Measurements from ENCODE around the gene TREM2. TPM values are rescaled to one million over a fixed set of nuclear protein-coding genes. Genes with fewer than 3 reads are reported as not detected.

The TREM2 gene
- total RNA-seq, 1 donor from 2014 or later = not detected

DNA sequence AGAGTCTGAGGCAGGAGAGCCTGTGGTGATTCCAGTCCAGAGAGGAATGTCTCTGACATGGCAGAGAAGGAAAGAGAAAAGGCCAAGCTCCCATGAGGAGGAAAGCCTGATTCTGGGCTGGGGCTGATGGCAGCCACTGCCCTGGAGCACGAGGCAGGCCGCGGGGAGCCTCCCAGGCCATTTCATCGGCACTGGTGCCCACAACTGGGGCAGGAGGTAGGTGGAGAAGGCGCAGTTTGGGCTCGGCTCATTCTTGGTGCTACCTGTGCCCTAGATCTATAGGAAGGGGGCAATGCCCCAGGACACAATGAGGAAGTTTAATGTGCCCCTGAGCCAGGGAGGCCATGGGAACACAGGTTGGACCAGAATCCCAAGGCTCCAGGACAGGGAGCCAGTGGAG is 6.1 kb downstream of the TREM2 start:
- DNase-seq (ENCODE audit: low spot score in 2 of 2, unreplicated experiment in 2 of 2) = no peak
- H3K27me3 Mint-ChIP-seq (ENCODE audit: low read depth) = peaks cover 4% of the 10 kb centered on the region
- TF ChIP-seq, protein P1, sequence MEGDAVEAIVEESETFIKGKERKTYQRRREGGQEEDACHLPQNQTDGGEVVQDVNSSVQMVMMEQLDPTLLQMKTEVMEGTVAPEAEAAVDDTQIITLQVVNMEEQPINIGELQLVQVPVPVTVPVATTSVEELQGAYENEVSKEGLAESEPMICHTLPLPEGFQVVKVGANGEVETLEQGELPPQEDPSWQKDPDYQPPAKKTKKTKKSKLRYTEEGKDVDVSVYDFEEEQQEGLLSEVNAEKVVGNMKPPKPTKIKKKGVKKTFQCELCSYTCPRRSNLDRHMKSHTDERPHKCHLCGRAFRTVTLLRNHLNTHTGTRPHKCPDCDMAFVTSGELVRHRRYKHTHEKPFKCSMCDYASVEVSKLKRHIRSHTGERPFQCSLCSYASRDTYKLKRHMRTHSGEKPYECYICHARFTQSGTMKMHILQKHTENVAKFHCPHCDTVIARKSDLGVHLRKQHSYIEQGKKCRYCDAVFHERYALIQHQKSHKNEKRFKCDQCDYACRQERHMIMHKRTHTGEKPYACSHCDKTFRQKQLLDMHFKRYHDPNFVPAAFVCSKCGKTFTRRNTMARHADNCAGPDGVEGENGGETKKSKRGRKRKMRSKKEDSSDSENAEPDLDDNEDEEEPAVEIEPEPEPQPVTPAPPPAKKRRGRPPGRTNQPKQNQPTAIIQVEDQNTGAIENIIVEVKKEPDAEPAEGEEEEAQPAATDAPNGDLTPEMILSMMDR (IDR thresholded peaks at IDR 0.05; ENCODE audit: unreplicated experiment) = no peak
- no peaks in the 10 kb centered on the region for H3K9me3 Mint-ChIP-seq
- H3K4me1 Mint-ChIP-seq = peaks cover 9% of the 10 kb centered on the region
- H3K36me3 Mint-ChIP-seq = no peaks in the 10 kb centered on the region
- H3K4me3 Mint-ChIP-seq = no peak overlapping the region
- H3K27ac Mint-ChIP-seq = no peak overlapping the region

DNA sequence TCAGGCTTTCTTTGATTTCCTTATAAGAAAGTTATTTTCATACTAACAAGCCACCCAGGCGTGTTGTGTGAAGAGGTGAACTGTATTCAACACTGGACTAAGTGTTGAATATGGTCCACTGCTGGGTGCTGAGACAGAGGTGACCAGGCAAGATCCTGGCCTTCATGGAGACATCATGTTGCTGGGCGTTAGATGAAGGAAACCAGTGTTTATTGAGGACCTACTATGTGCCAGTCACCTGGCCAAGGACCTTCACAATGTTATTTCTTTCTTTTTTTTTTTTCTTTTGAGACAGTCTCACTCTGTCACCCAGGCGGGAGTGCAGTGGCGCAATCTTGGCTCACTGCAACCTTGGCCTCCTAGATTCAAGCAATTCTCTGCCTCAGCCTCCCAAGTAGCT is 6.9 kb downstream of the TREM2 start:
- no peak overlapping the region for H3K4me3 Mint-ChIP-seq
- H3K36me3 Mint-ChIP-seq = no peaks in the 10 kb centered on the region
- H3K27ac Mint-ChIP-seq = no peak overlapping the region
- no peaks in the 10 kb centered on the region for H3K9me3 Mint-ChIP-seq
- H3K4me1 Mint-ChIP-seq = peaks cover 9% of the 10 kb centered on the region
- TF ChIP-seq, protein P1 (IDR thresholded peaks at IDR 0.05; ENCODE audit: unreplicated experiment) = no peak
- no peak for DNase-seq (ENCODE audit: low spot score in 2 of 2, unreplicated experiment in 2 of 2)
- peaks cover 4% of the 10 kb centered on the region for H3K27me3 Mint-ChIP-seq (ENCODE audit: low read depth)

DNA sequence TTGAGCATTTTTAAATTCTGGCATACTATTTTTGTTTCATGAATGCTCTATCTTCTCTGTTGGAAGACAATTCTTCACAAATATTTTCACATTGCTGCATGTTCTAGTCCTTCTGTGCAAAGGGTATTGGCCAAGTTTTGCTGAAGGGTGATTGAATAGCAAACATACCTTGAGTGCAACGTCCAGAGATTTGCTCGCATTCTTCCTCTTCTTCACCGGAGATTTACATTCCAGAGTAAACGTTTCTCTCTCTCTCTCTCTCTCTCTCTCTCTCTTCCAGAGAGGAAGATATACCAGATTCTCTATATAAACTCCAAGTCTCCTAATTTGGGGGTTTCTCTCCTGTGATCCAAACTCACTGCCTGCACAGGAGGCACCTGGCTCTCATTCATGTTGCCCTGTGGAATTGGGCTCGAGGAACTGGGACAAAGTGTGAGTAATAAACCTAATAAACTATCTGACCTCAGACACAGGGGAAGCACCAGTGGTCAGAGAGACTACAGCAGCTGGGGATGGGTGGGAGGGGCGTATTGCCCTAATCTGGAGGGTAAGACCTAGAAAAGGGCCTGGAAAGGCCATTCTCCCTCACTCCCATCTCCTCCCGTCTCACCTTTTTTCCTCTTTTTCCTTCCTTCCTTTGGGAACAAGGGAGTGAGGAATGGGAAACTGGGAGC is 7.6 kb downstream of the TREM2 start:
- Mint-ChIP-seq H3K4me3 (no peak overlapping the region), H3K27ac (no peak overlapping the region), H3K36me3 (no peaks in the 10 kb centered on the region), H3K4me1 (peaks cover 9% of the 10 kb centered on the region), H3K27me3 (ENCODE audit: low read depth) (peaks cover 4% of the 10 kb centered on the region), H3K9me3 (no peaks in the 10 kb centered on the region)
- TF ChIP-seq, protein P1 (IDR thresholded peaks at IDR 0.05; ENCODE audit: unreplicated experiment) = no peak
- DNase-seq (ENCODE audit: low spot score in 2 of 2, unreplicated experiment in 2 of 2) = no peak

DNA sequence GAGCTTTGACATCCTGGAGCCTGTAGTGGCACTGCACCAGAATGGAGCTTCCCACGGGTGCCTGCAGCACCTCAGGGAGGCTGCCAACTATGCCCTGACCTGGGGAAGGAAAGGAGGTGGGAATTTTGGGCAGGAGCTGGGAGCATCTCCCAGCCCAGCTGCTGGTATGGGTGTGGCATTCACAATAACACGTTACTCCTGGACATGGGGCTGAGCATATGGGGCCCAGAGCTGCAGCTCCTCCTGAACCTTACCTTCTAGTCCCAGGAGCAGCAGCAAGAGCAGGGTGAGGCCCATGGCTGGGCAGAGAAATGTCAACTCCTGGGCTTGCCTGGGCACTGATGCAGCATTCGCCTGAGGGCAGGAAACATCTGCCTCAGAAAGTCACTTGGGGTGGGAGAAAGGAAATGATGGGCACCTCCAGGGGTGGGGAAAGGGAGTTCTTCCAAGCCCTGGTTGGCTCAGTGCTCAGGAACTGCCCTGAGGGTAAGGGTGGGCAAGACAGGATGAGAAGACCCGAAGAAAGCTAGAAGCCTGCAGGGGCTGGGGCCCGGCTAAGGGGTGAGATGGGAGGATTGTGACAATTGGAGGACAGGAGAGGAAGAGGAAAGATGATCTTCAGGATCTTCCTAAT is 8.8 kb downstream of the TREM2 start, which contains the start of gene TREML1:
Gene TREML1 (minus strand): TSS at position 356 of the 634 bp plus-strand sequence. CDS start 59 bp downstream, at position 297.
- no peak for DNase-seq (ENCODE audit: low spot score in 2 of 2, unreplicated experiment in 2 of 2)
- H3K4me1 Mint-ChIP-seq = peaks cover 9% of the 10 kb centered on the region
- H3K27me3 Mint-ChIP-seq (ENCODE audit: low read depth) = peaks cover 4% of the 10 kb centered on the region
- H3K27ac Mint-ChIP-seq = no peak within 1 kb of the TSS
- TF ChIP-seq, protein P1 (IDR thresholded peaks at IDR 0.05; ENCODE audit: unreplicated experiment) = no peak
- H3K36me3 Mint-ChIP-seq = no peaks in the 10 kb centered on the region
- H3K9me3 Mint-ChIP-seq = no peaks in the 10 kb centered on the region
- H3K4me3 Mint-ChIP-seq = no peak within 1 kb of the TSS

DNA sequence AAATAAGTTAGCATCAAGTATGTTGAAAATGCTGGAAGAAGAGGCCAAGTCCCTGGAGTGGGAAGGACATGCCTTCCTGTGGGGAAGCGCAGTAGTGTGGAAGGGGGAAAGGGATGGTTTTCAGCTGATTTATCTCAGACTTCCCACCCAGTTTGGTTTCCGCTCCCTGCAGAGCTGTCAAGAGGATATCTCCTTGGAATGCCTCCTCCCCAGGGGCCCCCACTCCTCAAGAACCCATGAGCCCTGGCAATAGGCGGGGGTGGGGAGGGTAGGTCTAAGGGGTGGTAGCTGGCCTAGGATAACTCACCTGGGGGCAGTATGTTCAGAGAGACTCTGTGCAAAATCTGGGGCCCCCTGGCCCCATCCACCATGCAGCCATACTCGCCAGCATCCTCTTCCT is 9.5 kb downstream of the TREM2 start:
- H3K27me3 Mint-ChIP-seq (ENCODE audit: low read depth) = peaks cover 4% of the 10 kb centered on the region
- H3K36me3 Mint-ChIP-seq = peaks cover 3% of the 10 kb centered on the region
- H3K4me1 Mint-ChIP-seq = peaks cover 9% of the 10 kb centered on the region
- DNase-seq (ENCODE audit: low spot score in 2 of 2, unreplicated experiment in 2 of 2) = no peak
- no peak overlapping the region for H3K27ac Mint-ChIP-seq
- TF ChIP-seq, protein P1 (IDR thresholded peaks at IDR 0.05; ENCODE audit: unreplicated experiment) = no peak
- H3K9me3 Mint-ChIP-seq = no peaks in the 10 kb centered on the region
- no peak overlapping the region for H3K4me3 Mint-ChIP-seq
